Gastrocnemius medialis (tissue), 4 donors: ENCODE results near the gene PCLAF.

Source experiments
- POLR2A ChIP-seq, 2 donors: fragments of 450-650 bp; IDR thresholded peaks; one replicate each; pipeline ENCODE4 v1.6.1; 2017; ENCODE audit warnings: antibody characterized with exemption in 2 of 2, mild to moderate bottlenecking in 2 of 2, moderate library complexity in 2 of 2
- TF ChIP-seq, protein P1 (sequence below), 5 experiments: fragments of 450-650 bp in 3 of 5; fragments of 200-600 bp in 2 of 5; sonication (generic) in 2 of 5; IDR thresholded peaks in 4 of 5; conservative IDR thresholded peaks in 1 of 5; 1 replicate in 4 of 5; 2 replicates in 1 of 5; pipeline ENCODE4 v1.5.1; 2016 to 2019; ENCODE audit warnings: antibody characterized with exemption in 5 of 5, mild to moderate bottlenecking in 3 of 5, moderate library complexity in 3 of 5

DNA sequence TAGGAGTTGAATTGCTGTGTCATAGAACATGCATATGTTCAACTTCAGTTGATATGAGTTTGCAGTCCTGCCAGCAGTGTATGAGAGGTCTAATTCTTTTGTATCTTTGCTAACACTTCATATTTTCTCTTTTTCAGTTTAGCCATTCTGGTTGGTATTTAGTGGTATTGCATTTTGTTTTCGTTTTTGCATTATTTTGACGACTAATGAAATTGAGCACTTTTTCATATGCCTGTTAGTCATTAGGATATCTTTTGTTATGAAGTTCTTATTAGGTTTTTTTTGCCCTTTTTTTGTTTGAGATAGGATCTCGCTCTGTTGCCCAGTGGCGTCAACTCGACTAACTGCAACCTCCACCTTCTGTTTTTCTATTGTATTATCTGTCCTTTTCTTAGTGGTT, 15.5 kb upstream of the PCLAF start:
- no peak for TF ChIP-seq POLR2A (IDR thresholded peaks at IDR 0.05)
- TF ChIP-seq, protein P1, sequence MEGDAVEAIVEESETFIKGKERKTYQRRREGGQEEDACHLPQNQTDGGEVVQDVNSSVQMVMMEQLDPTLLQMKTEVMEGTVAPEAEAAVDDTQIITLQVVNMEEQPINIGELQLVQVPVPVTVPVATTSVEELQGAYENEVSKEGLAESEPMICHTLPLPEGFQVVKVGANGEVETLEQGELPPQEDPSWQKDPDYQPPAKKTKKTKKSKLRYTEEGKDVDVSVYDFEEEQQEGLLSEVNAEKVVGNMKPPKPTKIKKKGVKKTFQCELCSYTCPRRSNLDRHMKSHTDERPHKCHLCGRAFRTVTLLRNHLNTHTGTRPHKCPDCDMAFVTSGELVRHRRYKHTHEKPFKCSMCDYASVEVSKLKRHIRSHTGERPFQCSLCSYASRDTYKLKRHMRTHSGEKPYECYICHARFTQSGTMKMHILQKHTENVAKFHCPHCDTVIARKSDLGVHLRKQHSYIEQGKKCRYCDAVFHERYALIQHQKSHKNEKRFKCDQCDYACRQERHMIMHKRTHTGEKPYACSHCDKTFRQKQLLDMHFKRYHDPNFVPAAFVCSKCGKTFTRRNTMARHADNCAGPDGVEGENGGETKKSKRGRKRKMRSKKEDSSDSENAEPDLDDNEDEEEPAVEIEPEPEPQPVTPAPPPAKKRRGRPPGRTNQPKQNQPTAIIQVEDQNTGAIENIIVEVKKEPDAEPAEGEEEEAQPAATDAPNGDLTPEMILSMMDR (IDR thresholded peaks at IDR 0.05 in 4 of 5, conservative IDR thresholded peaks at IDR 0.05 in 1 of 5): no peak
